KMS-11 (cell line): ENCODE data around the gene CBLL1.

Experiments used
- H2AFZ ChIP-seq: fragments of 200-600 bp; sonication (generic); 2 replicates; pipeline ENCODE4 v1.6.1; 2016; ENCODE audit warnings: antibody characterized with exemption, mixed run types, low read depth
- H3K27ac ChIP-seq: fragments of 200-600 bp; sonication (generic); 2 replicates; pipeline ENCODE4 v1.6.1; 2016; ENCODE audit warnings: mild to moderate bottlenecking, mixed run types
- H3K27me3 ChIP-seq: fragments of 200-600 bp; sonication (generic); 2 replicates; pipeline ENCODE4 v1.6.1; 2017; ENCODE audit warnings: mild to moderate bottlenecking, low read depth, mixed run types, moderate library complexity; ENCODE audit not compliant: insufficient read depth
- H3K36me3 ChIP-seq: fragments of 200-600 bp; sonication (generic); 2 replicates; pipeline ENCODE4 v1.6.1; 2017; ENCODE audit warnings: mild to moderate bottlenecking, mixed run types; ENCODE audit not compliant: insufficient read depth
- H3K4me1 ChIP-seq: fragments of 200-600 bp; sonication (generic); 2 replicates; pipeline ENCODE4 v1.6.1; 2016; ENCODE audit warnings: mild to moderate bottlenecking, low read depth, mixed run types; ENCODE audit not compliant: poor library complexity, severe bottlenecking
- H3K4me2 ChIP-seq: fragments of 200-600 bp; sonication (generic); 2 replicates; pipeline ENCODE4 v1.7.0; 2016; ENCODE audit warnings: mild to moderate bottlenecking, mixed run types
- H3K4me3 ChIP-seq: fragments of 200-600 bp; sonication (generic); IDR thresholded peaks from 2 replicates; pipeline ENCODE4 v1.6.1; 2017; ENCODE audit warnings: low read depth, low read length, mixed read lengths; ENCODE audit not compliant: insufficient read depth
- H3K79me2 ChIP-seq: fragments of 200-600 bp; sonication (generic); 2 replicates; pipeline ENCODE4 v1.6.1; 2016; ENCODE audit warnings: low read depth, mixed run types; ENCODE audit not compliant: insufficient read depth
- H3K9ac ChIP-seq: fragments of 200-600 bp; sonication (generic); 2 replicates; pipeline ENCODE4 v1.6.1; 2016; ENCODE audit warnings: mild to moderate bottlenecking, mixed run types
- H4K20me1 ChIP-seq: fragments of 200-600 bp; sonication (generic); 2 replicates; pipeline ENCODE4 v1.6.1; 2016; ENCODE audit warnings: mild to moderate bottlenecking, mixed run types; ENCODE audit not compliant: insufficient read depth
- TF ChIP-seq, protein P1 (sequence below): fragments of 200-600 bp; sonication (generic); conservative IDR thresholded peaks from 2 replicates; pipeline ENCODE4 v1.6.1; 2017; ENCODE audit warnings: low read depth, mild to moderate bottlenecking, antibody characterized with exemption, low read length, moderate library complexity, mixed read lengths

Gene CBLL1

DNA sequence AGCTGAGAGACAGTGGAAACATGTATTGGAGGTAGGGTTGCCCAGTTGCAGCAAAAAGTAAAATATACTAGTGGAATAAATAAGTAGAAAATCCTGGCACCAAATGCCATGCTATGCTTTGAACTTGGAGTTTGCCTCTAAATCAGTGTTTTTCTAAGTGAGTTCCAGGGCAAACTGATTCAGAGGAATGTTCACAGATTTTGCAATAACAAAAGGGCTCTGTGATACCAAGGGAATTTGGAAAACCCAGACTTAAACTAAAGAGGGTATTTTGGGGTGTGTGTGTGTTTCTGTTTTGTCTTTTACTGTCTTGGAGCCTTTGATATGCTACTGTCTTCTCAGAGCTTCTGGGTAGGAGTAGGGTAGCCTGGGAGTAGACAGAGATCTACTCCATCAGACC, 43.4 kb upstream of the CBLL1 start:
- no peaks in the 10 kb centered on the region for H3K27me3 ChIP-seq
- no peaks in the 10 kb centered on the region for H3K4me1 ChIP-seq
- no peak overlapping the region for H3K27ac ChIP-seq
- TF ChIP-seq, protein P1, sequence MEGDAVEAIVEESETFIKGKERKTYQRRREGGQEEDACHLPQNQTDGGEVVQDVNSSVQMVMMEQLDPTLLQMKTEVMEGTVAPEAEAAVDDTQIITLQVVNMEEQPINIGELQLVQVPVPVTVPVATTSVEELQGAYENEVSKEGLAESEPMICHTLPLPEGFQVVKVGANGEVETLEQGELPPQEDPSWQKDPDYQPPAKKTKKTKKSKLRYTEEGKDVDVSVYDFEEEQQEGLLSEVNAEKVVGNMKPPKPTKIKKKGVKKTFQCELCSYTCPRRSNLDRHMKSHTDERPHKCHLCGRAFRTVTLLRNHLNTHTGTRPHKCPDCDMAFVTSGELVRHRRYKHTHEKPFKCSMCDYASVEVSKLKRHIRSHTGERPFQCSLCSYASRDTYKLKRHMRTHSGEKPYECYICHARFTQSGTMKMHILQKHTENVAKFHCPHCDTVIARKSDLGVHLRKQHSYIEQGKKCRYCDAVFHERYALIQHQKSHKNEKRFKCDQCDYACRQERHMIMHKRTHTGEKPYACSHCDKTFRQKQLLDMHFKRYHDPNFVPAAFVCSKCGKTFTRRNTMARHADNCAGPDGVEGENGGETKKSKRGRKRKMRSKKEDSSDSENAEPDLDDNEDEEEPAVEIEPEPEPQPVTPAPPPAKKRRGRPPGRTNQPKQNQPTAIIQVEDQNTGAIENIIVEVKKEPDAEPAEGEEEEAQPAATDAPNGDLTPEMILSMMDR = no peak
- H3K9ac ChIP-seq = no peak overlapping the region
- H2AFZ ChIP-seq = no peak overlapping the region
- H3K4me3 ChIP-seq = no peak overlapping the region
- no peaks in the 10 kb centered on the region for H3K79me2 ChIP-seq
- no peaks in the 10 kb centered on the region for H3K36me3 ChIP-seq
- H4K20me1 ChIP-seq = no peaks in the 10 kb centered on the region
- H3K4me2 ChIP-seq = no peak overlapping the region

DNA sequence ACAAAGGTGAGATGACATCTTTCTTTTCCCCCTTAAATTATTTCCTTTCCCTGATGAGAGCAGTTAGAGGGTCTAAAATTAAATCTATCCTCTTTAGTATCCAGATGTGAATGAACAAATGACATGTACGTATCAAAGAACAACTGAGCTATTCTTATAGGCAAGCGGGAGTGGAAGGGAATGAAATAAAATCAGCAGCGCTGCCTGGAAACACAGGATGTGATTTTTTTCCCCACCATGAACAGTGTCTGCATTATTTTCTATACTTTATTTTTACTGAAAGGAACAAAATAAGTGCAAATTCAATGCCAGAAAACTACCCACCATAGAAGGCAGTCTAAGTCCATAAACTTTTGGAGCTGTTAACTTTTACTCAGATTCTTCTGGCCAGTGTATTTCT, 42.8 kb upstream of the CBLL1 start:
- H3K36me3 ChIP-seq = no peaks in the 10 kb centered on the region
- no peaks in the 10 kb centered on the region for H3K27me3 ChIP-seq
- H3K4me1 ChIP-seq = no peaks in the 10 kb centered on the region
- TF ChIP-seq, protein P1 = no peak
- H4K20me1 ChIP-seq = no peaks in the 10 kb centered on the region
- no peak overlapping the region for H2AFZ ChIP-seq
- H3K4me2 ChIP-seq = no peak overlapping the region
- no peak overlapping the region for H3K9ac ChIP-seq
- no peak overlapping the region for H3K27ac ChIP-seq
- H3K4me3 ChIP-seq = no peak overlapping the region
- no peaks in the 10 kb centered on the region for H3K79me2 ChIP-seq

DNA sequence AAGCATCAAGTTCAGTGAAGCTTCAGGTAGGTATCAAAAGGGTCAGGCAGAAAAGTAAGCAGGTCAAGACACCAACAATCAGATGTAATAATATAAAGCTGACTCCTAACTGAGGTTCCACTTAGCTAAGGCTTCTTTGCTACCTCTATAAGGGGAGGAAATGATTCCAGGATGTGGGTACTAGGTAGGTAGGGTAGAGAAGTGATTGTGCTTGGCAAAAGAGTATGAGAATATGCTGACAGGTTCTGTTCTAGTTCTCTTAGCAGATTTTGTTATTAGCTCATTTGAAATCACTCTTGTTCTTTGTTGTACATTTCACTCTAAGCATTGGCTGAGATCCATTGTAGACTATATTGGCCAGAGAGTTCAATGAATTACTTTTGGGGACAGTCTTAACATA, 40.7 kb upstream of the CBLL1 start:
- no peak overlapping the region for H3K4me2 ChIP-seq
- no peaks in the 10 kb centered on the region for H3K27me3 ChIP-seq
- H3K9ac ChIP-seq = no peak overlapping the region
- H4K20me1 ChIP-seq = no peaks in the 10 kb centered on the region
- TF ChIP-seq, protein P1 = no peak
- H3K4me1 ChIP-seq = no peaks in the 10 kb centered on the region
- H3K27ac ChIP-seq = no peak overlapping the region
- H3K36me3 ChIP-seq = no peaks in the 10 kb centered on the region
- H3K79me2 ChIP-seq = no peaks in the 10 kb centered on the region
- H2AFZ ChIP-seq = no peak overlapping the region
- no peak overlapping the region for H3K4me3 ChIP-seq

DNA sequence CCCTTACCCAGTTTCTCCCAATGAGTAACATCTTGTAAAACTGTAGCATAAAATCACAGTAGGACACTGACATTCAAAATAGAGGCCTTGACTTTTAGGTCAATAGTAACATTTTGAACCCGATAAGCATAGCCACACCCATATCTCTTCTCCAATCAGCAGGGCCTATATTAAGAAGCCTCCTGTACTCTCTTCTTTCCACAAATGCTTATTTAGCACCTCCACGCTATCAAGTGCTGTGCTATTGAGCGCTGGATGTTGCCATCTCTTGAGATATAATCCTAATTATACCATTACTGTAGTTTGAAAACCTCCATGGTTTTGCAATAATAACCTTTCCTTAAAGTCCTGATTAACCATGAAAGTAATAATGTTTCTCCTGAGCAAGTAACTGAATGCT, 40.1 kb upstream of the CBLL1 start:
- no peak overlapping the region for H2AFZ ChIP-seq
- no peaks in the 10 kb centered on the region for H3K27me3 ChIP-seq
- H3K4me3 ChIP-seq = no peak overlapping the region
- no peak overlapping the region for H3K9ac ChIP-seq
- no peaks in the 10 kb centered on the region for H3K4me1 ChIP-seq
- no peaks in the 10 kb centered on the region for H4K20me1 ChIP-seq
- H3K27ac ChIP-seq = no peak overlapping the region
- H3K36me3 ChIP-seq = no peaks in the 10 kb centered on the region
- TF ChIP-seq, protein P1 = no peak
- H3K4me2 ChIP-seq = no peak overlapping the region
- no peaks in the 10 kb centered on the region for H3K79me2 ChIP-seq

DNA sequence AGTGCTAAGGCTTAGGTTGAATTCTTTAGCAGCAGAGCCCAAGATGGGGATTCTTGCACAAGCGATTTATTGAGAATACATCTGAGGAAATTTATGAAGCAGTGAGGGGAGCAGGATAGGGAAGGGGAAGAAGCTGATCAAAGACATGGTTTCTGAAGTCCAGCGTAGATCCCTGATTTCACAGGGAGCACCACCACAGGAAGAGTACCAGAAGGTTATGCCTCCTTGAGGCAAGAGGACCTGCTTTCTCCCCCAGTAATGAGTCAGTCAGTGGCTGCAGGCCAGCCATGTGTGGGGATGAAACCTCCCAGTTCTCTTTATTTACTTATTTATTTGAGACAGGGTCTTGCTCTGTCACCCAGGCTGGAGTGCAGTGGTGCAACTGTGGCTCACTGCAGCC, 35.0 kb upstream of the CBLL1 start:
- Histone ChIP-seq H4K20me1 (no peaks in the 10 kb centered on the region), H3K9ac (no peak overlapping the region), H3K4me1 (no peaks in the 10 kb centered on the region), H3K4me3 (no peak overlapping the region), H3K27me3 (no peaks in the 10 kb centered on the region), H3K36me3 (no peaks in the 10 kb centered on the region), H3K4me2 (no peak overlapping the region), H3K79me2 (no peaks in the 10 kb centered on the region), H2AFZ (no peak overlapping the region), H3K27ac (no peak overlapping the region)
- TF ChIP-seq, protein P1 = no peak
